Aorta (tissue), 5 donors: ENCODE measurements around the gene THSD7B. TPM values are rescaled to one million over a fixed set of nuclear protein-coding genes. Genes with fewer than 3 reads are reported as not detected.

ENCODE experiments used
- ATAC-seq: fragments of 200-7000 bp; cut with Tn5 transposase; one replicate; pipeline ENCODE4 v1.9.1; 2022; ENCODE audit warnings: moderate library complexity; ENCODE audit not compliant: low FRiP score
- DNase-seq, 2 donors: peaks; one replicate each; pipeline ENCODE4 v3.0.0-alpha.2; 2020
- H3K27ac ChIP-seq, 2 donors: one replicate each; pipeline ENCODE4 v1.5.1; 2013; ENCODE audit warnings: low read length in 2 of 2, mild to moderate bottlenecking in 2 of 2, moderate library complexity in 2 of 2, control low read depth in 1 of 2, inconsistent platforms in 1 of 2, low read depth in 1 of 2
- H3K27me3 ChIP-seq, 2 donors: one replicate each; pipeline ENCODE4 v1.6.1; 2013; ENCODE audit warnings: control low read depth in 1 of 2, low read length in 1 of 2, mild to moderate bottlenecking in 1 of 2, moderate library complexity in 1 of 2; ENCODE audit not compliant: insufficient read depth in 2 of 2, control insufficient read depth in 1 of 2
- H3K36me3 ChIP-seq, 2 donors: one replicate each; pipeline ENCODE4 v1.6.1; 2013; ENCODE audit warnings: control low read depth in 1 of 2, low read length in 1 of 2, mild to moderate bottlenecking in 1 of 2; ENCODE audit not compliant: insufficient read depth in 2 of 2, control insufficient read depth in 1 of 2
- H3K4me1 ChIP-seq, 2 donors: one replicate each; pipeline ENCODE4 v1.6.1; 2013; ENCODE audit warnings: low read length in 2 of 2, control low read depth in 1 of 2, mild to moderate bottlenecking in 1 of 2, moderate library complexity in 1 of 2; ENCODE audit not compliant: insufficient read depth in 2 of 2, control insufficient read depth in 1 of 2
- H3K4me3 ChIP-seq, 2 donors: one replicate each; pipeline ENCODE4 v1.5.1; 2013; ENCODE audit warnings: low read length in 2 of 2, control low read depth in 1 of 2, mild to moderate bottlenecking in 1 of 2
- H3K9me3 ChIP-seq: one replicate; pipeline ENCODE4 v1.6.1; 2013; ENCODE audit warnings: mild to moderate bottlenecking, low read length; ENCODE audit not compliant: control insufficient read depth
- WGBS, 2 donors: extraction: QIAGEN DNeasy Blood & Tissue Kit; methylation state at CpG; one replicate each; pipeline ENCODE4 v1.1.7; 2013; 5-methylcytosine and 5-hydroxymethylcytosine counted together
- intact Hi-C, 2 donors: fragments of 100-400 bp; cut with DNase I; formaldehyde crosslinking; loops; one replicate each; pipeline versions ENCODE4 v1.14.2 to v1.15.0; 2022
- polyA plus RNA-seq, 2 donors: library from polyadenylated mRNA; stranded (reverse); fragments of 200-250 nt; gene quantifications; one replicate each; pipeline ENCODE4 v1.2.3, GENCODE V29; 2013
- total RNA-seq, 2 donors: library from RNA; stranded (reverse); fragmentation: NEBNext Ultra II Directional; extraction: Animal tissue kit (Norgen Biotek cat#: 25700); gene quantifications; one replicate each; pipeline ENCODE4 v1.2.1, GENCODE V29; 2021
- donor health status: healthy with polysubstance abuse.
- donor health status: Bipolar disorder and iron deficiency.
- donor health status: DM: no; HTN: no; CAD: no.
- donor health status: DM: no; HTN: no; CAD: no.
- donor health status: DM: yes; HTN: yes; CAD: no.

Gene THSD7B
- total and polyA plus RNA-seq, 4 donors, result 0.25 to 5.1 (median 1.8) TPM

DNA sequence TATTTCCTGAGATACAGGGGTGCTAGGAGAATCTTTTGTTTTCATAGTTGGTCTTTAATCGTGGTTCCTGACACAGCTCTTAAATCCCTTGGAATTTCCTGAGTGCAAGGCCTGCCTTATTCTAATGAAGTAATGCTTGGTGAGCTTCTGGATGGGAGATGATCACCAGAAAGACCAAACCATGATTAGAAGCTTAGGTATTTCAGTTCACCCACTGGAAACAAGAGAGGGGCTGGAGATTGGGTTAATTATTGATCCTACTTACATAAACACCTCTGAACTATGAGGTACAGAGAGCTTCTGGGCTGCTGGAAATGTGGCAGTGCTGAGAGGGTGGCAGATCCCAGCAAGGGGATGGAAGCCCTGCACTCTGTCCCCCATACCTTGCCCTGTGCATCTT is 406.8 kb downstream of the THSD7B start:
- intact Hi-C loops, result no loop called here
- Histone ChIP-seq H3K27me3 (no peaks in the 10 kb centered on the region), H3K36me3 (peaks cover 0 to 5% of the 10 kb centered on the region in 2 donors), H3K4me3 (no peak overlapping the region), H3K9me3 (no peaks in the 10 kb centered on the region), H3K4me1 (no peaks in the 10 kb centered on the region), H3K27ac (no peak overlapping the region)
- no peak for DNase-seq
- no peak for ATAC-seq
- 10 to 24% methylated on average over 1 of the region's 1 CpG for WGBS, 2 donors

DNA sequence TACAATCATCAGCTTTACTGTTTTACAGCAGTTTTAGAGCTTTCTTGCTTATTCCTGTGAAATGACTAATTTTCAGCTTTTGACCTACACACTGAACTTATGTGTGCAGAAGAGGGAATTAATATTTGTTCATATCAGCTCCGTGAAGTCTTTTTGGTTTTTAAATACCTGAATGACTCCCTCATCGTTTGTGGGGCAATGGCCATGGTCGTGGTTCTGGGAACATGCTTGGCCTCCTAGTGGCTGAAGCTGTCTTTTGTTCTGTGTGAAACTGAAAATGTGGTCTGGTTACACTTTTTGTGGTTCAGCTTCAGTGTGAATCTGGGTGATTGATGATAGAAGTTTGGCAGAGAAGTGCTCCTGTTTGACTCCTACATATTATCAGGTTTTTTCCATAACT is 408.1 kb downstream of the THSD7B start:
- no peak overlapping the region for H3K4me3 ChIP-seq
- no peak overlapping the region for H3K27ac ChIP-seq
- no peaks in the 10 kb centered on the region for H3K27me3 ChIP-seq
- no peak for DNase-seq
- H3K36me3 ChIP-seq, result peaks cover 0 to 5% of the 10 kb centered on the region in 2 donors
- H3K4me1 ChIP-seq, result no peaks in the 10 kb centered on the region
- no peaks in the 10 kb centered on the region for H3K9me3 ChIP-seq
- no peak for ATAC-seq
- 13 to 21% methylated on average over 3 of the region's 3 CpGs for WGBS, 2 donors
- intact Hi-C loops, result no loop called here

DNA sequence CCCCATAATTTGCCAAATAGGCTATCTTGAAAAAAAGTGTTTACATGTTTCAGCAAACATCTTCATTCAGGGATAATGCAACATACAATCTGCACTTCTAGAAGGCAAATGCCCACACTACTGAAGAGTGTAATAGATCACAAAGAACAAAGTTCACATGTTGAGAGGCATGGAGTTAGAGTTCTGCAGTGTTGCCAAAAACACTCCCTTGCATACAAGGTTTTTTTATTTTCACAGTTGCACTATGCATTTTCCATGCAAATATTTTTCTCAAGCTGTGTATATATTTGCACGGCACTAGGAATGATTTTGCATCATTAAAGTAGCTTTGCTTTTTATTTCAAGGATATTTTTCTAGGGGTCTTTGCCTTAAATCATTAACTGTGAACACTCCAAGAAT is 409.9 kb downstream of the THSD7B start:
- no peaks in the 10 kb centered on the region for H3K4me1 ChIP-seq
- DNase-seq, result no peak
- H3K9me3 ChIP-seq, result no peaks in the 10 kb centered on the region
- intact Hi-C loops, result no loop called here
- ATAC-seq, result no peak
- WGBS, 2 donors, result 77 to 84% methylated on average over 1 of the region's 1 CpG
- H3K27me3 ChIP-seq, result no peaks in the 10 kb centered on the region
- no peak overlapping the region for H3K4me3 ChIP-seq
- no peak overlapping the region for H3K27ac ChIP-seq
- peaks cover 0 to 5% of the 10 kb centered on the region in 2 donors for H3K36me3 ChIP-seq

DNA sequence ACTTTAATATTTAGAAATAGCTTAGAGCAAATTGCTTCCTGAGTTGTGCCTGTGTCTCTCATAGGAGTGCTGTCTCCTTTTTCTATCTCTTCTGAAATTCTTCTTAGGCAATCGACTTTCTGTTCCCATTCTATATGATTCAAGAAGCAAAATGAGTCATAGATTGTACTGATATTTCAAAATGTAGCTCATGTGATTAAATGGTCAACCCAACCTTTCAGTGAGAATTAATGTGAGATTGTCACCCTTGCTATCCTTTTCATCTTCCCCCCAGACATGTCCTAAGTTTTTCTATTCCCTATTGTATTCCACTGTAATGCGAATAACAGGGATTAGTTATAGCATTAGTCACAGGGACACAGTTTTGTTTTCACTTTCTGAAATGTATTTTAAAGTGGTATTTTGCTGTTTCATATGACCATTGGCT is 413.6 kb downstream of the THSD7B start:
- Histone ChIP-seq H3K4me3 (no peak overlapping the region), H3K27me3 (no peaks in the 10 kb centered on the region), H3K27ac (no peak overlapping the region), H3K36me3 (no peaks in the 10 kb centered on the region), H3K9me3 (no peaks in the 10 kb centered on the region), H3K4me1 (no peaks in the 10 kb centered on the region)
- intact Hi-C loops, result no loop called here
- ATAC-seq (no peak), DNase-seq (no peak)
- 42 to 78% methylated on average over 2 of the region's 2 CpGs for WGBS, 2 donors

DNA sequence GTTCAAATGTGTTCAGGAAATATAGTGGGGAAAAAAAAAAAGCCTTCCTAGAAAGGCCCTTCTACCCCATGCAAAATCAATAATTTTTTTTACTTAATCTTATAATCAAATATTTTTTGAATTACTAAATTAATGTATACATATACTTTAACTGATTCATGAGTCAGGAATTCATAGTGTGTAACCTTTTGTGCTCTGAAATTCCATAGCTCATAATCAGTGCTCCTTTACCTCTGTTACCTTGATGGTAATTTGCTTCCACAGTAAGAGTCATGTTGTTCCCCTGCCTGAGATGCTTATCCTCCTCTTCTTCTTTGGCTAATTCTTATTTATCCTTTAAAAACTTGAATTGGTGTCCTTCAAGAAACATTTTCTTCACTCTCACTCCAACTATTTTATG is 414.2 kb downstream of the THSD7B start:
- no peaks in the 10 kb centered on the region for H3K4me1 ChIP-seq
- ATAC-seq (no peak), DNase-seq (no peak)
- H3K4me3 ChIP-seq, result no peak overlapping the region
- no peaks in the 10 kb centered on the region for H3K36me3 ChIP-seq
- H3K9me3 ChIP-seq, result no peaks in the 10 kb centered on the region
- no peaks in the 10 kb centered on the region for H3K27me3 ChIP-seq
- no peak overlapping the region for H3K27ac ChIP-seq
- intact Hi-C loops, result no loop called here

DNA sequence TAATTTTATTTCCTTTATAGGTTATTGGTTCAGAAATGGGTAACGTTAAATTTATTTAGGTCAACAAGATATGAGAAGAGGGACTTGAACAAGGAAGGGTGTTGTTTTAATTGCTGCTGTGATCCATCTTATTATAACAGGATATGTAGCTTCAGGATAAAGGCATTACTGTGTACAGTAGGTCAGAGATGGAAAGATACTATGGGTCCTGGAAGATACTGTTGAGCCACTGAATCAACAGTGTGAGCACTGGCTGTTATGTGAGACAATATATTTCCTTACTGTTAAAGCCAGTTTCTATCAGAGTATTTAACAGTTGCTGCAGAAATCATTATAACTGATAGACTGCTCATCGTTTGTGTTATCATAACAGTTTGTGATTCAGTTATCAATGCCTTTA is 414.7 kb downstream of the THSD7B start:
- H3K4me3 ChIP-seq, result no peak overlapping the region
- H3K27me3 ChIP-seq, result no peaks in the 10 kb centered on the region
- DNase-seq, result no peak
- intact Hi-C loops, result no loop called here
- no peak for ATAC-seq
- H3K9me3 ChIP-seq, result no peaks in the 10 kb centered on the region
- H3K36me3 ChIP-seq, result no peaks in the 10 kb centered on the region
- no peak overlapping the region for H3K27ac ChIP-seq
- 92 to 94% methylated on average over 2 of the region's 2 CpGs for WGBS, 2 donors
- H3K4me1 ChIP-seq, result no peaks in the 10 kb centered on the region

DNA sequence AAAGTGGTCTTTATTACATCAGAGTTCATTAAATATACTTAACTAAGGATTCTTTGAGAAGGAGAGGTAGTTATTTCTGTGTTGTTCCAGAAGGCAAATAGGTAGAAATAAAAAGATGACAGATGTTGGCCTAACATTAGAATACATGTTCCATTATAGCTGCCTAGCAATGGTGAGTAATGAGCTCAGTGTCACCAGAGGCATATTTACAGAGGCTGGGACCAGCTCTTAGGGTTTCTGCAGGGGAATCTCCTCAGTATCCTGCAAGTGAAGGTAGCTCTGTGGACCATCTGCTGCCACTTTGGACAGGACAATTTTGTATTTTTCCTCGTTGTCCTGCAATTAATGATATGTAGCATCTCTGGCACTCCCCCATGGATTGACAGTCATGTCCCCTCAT is 416.0 kb downstream of the THSD7B start:
- Histone ChIP-seq H3K27ac (no peak overlapping the region), H3K9me3 (no peaks in the 10 kb centered on the region), H3K27me3 (no peaks in the 10 kb centered on the region), H3K36me3 (no peaks in the 10 kb centered on the region), H3K4me1 (no peaks in the 10 kb centered on the region), H3K4me3 (no peak overlapping the region)
- 78 to 91% methylated on average over 1 of the region's 1 CpG for WGBS, 2 donors
- intact Hi-C loops, result no loop called here
- no peak for ATAC-seq
- DNase-seq, result no peak

DNA sequence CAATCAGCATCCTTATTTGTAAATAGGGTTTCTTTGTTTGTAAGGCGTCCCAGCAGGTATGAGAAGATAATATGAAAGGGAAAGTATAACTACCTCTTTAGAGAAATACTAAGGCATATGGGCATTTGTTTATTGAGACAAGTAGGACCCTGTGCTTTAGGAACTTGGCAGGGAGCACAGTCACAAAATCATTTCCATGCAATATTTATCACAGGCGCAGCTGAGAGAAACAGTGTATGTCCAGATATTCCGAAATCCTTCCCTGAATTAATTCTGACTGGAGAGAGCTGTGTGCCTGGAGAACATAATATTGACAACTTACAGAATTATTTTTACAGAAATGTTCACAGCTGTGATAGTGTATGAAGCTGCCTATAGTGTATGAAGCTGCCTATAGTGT is 416.7 kb downstream of the THSD7B start:
- ATAC-seq (no peak), DNase-seq (no peak)
- intact Hi-C loops, result no loop called here
- Histone ChIP-seq H3K27me3 (no peaks in the 10 kb centered on the region), H3K36me3 (no peaks in the 10 kb centered on the region), H3K9me3 (peaks cover under 1% of the 10 kb centered on the region), H3K27ac (no peak overlapping the region), H3K4me3 (no peak overlapping the region), H3K4me1 (no peaks in the 10 kb centered on the region)
- WGBS, 2 donors, result 84 to 90% methylated on average over 3 of the region's 3 CpGs

DNA sequence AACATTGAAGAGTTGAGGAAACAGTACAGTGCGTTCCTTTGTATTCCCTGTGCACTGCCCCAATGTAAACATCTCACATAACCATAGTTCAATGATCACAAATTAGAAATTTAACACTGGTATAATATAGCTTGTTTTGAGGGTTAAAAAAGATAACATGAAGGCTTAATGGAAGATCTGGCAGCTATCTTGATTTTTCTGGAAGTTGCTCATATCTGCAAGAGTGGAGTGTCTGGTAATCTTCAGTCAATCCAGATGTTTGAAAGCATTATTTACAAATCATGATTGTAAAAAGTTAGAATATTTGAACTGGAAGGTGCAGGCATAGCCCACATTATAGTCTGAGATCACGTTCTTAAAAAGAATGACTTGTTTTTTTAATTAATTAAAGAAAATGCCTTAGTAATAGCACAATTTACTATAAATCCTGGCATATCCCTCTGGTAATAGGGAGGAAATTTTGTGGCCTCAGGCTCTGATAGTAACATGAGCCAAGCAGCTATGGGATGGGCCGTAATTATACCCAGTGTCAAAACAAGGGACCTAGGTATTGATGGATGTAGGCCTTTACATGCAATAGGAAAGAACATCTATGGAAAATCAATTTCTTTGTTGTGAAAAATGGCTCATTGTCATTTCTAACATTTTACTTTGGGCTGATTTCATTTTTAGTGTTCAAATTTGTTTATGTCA is 418.0 kb downstream of the THSD7B start:
- no peak for ATAC-seq
- Histone ChIP-seq H3K4me3 (no peak overlapping the region), H3K36me3 (no peaks in the 10 kb centered on the region), H3K27ac (no peak overlapping the region), H3K27me3 (no peaks in the 10 kb centered on the region), H3K4me1 (no peaks in the 10 kb centered on the region), H3K9me3 (peaks cover 2% of the 10 kb centered on the region)
- 92 to 93% methylated on average over 3 of the region's 3 CpGs for WGBS, 2 donors
- intact Hi-C loops, result no loop called here
- DNase-seq, result no peak
